CD14-positive monocyte (primary cell): Measurements from ENCODE around the gene BET1. TPM values are rescaled to one million over a fixed set of nuclear protein-coding genes. Genes with fewer than 3 reads are reported as not detected.

Experiments used
- DNase-seq, 3 donors: peaks; one replicate each; pipeline ENCODE4 v3.0.0-alpha.2; 2011 to 2022
- H2AFZ ChIP-seq: 2 replicates; pipeline ENCODE4 v1.6.0; 2012; ENCODE audit warnings: mild to moderate bottlenecking, low read depth, low read length, inconsistent platforms; ENCODE audit not compliant: insufficient read depth, poor library complexity, severe bottlenecking
- H3K27ac ChIP-seq, 2 donors: 1 replicate in 1 of 2; 2 replicates in 1 of 2; pipeline ENCODE4 v1.5.1; 2012 to 2013; ENCODE audit warnings: low read length in 2 of 2, control low read depth in 1 of 2, inconsistent platforms in 1 of 2, low read depth in 1 of 2, mild to moderate bottlenecking in 1 of 2
- H3K27me3 ChIP-seq, 2 donors: one replicate each; pipeline versions ENCODE4 v1.6.0 to v1.6.1; 2011 to 2013; ENCODE audit warnings: low read length in 2 of 2; ENCODE audit not compliant: control insufficient read depth in 2 of 2, insufficient read depth in 2 of 2
- H3K36me3 ChIP-seq, 2 donors: replicated peaks in 1 of 2; 1 replicate in 1 of 2; 2 replicates in 1 of 2; pipeline versions ENCODE4 v1.5.1 to v1.6.1; 2012 to 2013; ENCODE audit warnings: low read length in 2 of 2, control low read depth in 1 of 2, inconsistent platforms in 1 of 2, mild to moderate bottlenecking in 1 of 2; ENCODE audit not compliant: insufficient read depth in 2 of 2, control insufficient read depth in 1 of 2
- H3K4me1 ChIP-seq, 2 donors: 1 replicate in 1 of 2; 2 replicates in 1 of 2; pipeline versions ENCODE4 v1.5.1 to v1.6.1; 2012 to 2013; ENCODE audit warnings: low read length in 2 of 2, control low read depth in 1 of 2, inconsistent platforms in 1 of 2, mild to moderate bottlenecking in 1 of 2, moderate library complexity in 1 of 2; ENCODE audit not compliant: insufficient read depth in 2 of 2, control insufficient read depth in 1 of 2
- H3K4me2 ChIP-seq: replicated peaks from 2 replicates; pipeline ENCODE3; 2012; ENCODE audit warnings: low read length, moderate library complexity, mild to moderate bottlenecking; ENCODE audit not compliant: poor library complexity, severe bottlenecking; ENCODE audit errors: extremely low read depth
- H3K4me3 ChIP-seq, 3 experiments: fragments of 200-600 bp in 1 of 3; sonication (generic) in 1 of 3; replicated peaks in 1 of 3; 1 replicate in 2 of 3; 2 replicates in 1 of 3; pipeline ENCODE4 v1.5.1; 2011 to 2013; ENCODE audit warnings: low read length in 3 of 3, mild to moderate bottlenecking in 3 of 3, control low read depth in 2 of 3, low read depth in 2 of 3, inconsistent platforms in 1 of 3, moderate library complexity in 1 of 3
- H3K79me2 ChIP-seq: 2 replicates; pipeline ENCODE4 v1.6.0; 2012; ENCODE audit warnings: mild to moderate bottlenecking, control low read depth, inconsistent platforms, low read length, moderate library complexity; ENCODE audit not compliant: insufficient read depth
- H3K9ac ChIP-seq: 2 replicates; pipeline ENCODE4 v1.6.0; 2017; ENCODE audit warnings: low read length, mild to moderate bottlenecking; ENCODE audit not compliant: insufficient read depth, poor library complexity, severe bottlenecking
- H3K9me3 ChIP-seq, 2 donors: replicated peaks in 1 of 2; 1 replicate in 1 of 2; 2 replicates in 1 of 2; pipeline versions ENCODE4 v1.5.1 to v1.6.1; 2012 to 2013; ENCODE audit warnings: low read length in 2 of 2, control low read depth in 1 of 2; ENCODE audit not compliant: control insufficient read depth in 1 of 2, insufficient read depth in 1 of 2
- H4K20me1 ChIP-seq: 2 replicates; pipeline ENCODE4 v1.6.0; 2012; ENCODE audit warnings: mild to moderate bottlenecking, low read length, control low read depth, moderate library complexity; ENCODE audit not compliant: insufficient read depth
- H3K27ac Mint-ChIP-seq, 7 donors: one replicate each; pipeline ENCODE4 v1.8.0; 2020; ENCODE audit warnings: mild to moderate bottlenecking in 7 of 7, mixed read lengths in 7 of 7, moderate library complexity in 6 of 7, inconsistent platforms in 2 of 7
- H3K27me3 Mint-ChIP-seq, 3 donors: one replicate each; pipeline ENCODE4 v1.8.0; 2021 to 2022; ENCODE audit warnings: low read depth in 3 of 3, mild to moderate bottlenecking in 3 of 3, mixed read lengths in 3 of 3, moderate library complexity in 3 of 3, inconsistent platforms in 1 of 3
- H3K36me3 Mint-ChIP-seq, 2 donors: one replicate each; pipeline ENCODE4 v1.8.0; 2020; ENCODE audit warnings: mixed read lengths in 2 of 2, inconsistent platforms in 1 of 2, mild to moderate bottlenecking in 1 of 2
- H3K4me1 Mint-ChIP-seq: one replicate; pipeline ENCODE4 v1.8.0; 2020; ENCODE audit warnings: mild to moderate bottlenecking, mixed read lengths
- H3K4me3 Mint-ChIP-seq, 2 donors: one replicate each; pipeline ENCODE4 v1.8.0; 2020; ENCODE audit warnings: mild to moderate bottlenecking in 2 of 2, mixed read lengths in 2 of 2, moderate library complexity in 1 of 2
- H3K9me3 Mint-ChIP-seq, 7 donors: one replicate each; pipeline ENCODE4 v1.8.0; 2020 to 2022; ENCODE audit warnings: mixed read lengths in 7 of 7, mild to moderate bottlenecking in 6 of 7, moderate library complexity in 6 of 7, inconsistent platforms in 2 of 7
- CTCF ChIP-seq: fragments of 200-600 bp; IDR thresholded peaks from one replicate; pipeline ENCODE4 v1.8.0; 2022; ENCODE audit warnings: antibody characterized with exemption, mild to moderate bottlenecking
- WGBS: methylation state at CpG from one replicate; pipeline ENCODE4 v1.1.5; 2013; ENCODE audit warnings: missing lambda C conversion rate; ENCODE audit not compliant: insufficient coverage; 5-methylcytosine and 5-hydroxymethylcytosine counted together
- intact Hi-C, 2 donors: fragments of 100-400 bp; cut with micrococcal nuclease; formaldehyde crosslinking; loops; one replicate each; pipeline versions ENCODE4 v1.15.0 to v1.15.1; 2023
- polyA plus RNA-seq, 3 donors: library from polyadenylated mRNA; depleted of rRNA in 1 of 3; unstranded in 2 of 3; stranded (reverse) in 1 of 3; fragments of 300-500 nt in 2 of 3; fragments of >200 nt in 1 of 3; fragmentation: Illumina TruSeq in 2 of 3; gene quantifications; 1 replicate in 2 of 3; 2 replicates in 1 of 3; pipeline ENCODE4 v1.2.3, GENCODE V29; 2012 to 2021

BET1 gene
- polyA plus RNA-seq, 3 donors, result 5.4 to 14.1 (median 8.2) TPM

- Mint-ChIP-seq H3K4me3 (no peak overlapping the region), H3K27me3 (no peaks in the 10 kb centered on the region), H3K9me3 (no peaks in the 10 kb centered on the region), H3K4me1 (no peaks in the 10 kb centered on the region), H3K36me3 (no peaks in the 10 kb centered on the region), H3K27ac (no peak overlapping the region)
- Histone ChIP-seq H3K4me1 (no peaks in the 10 kb centered on the region), H3K4me3 (no peak overlapping the region), H3K9me3 (no peaks in the 10 kb centered on the region), H3K9ac (no peak overlapping the region), H3K79me2 (no peaks in the 10 kb centered on the region), H3K4me2 (no peak overlapping the region), H3K27ac (no peak overlapping the region), H2AFZ (no peak overlapping the region), H4K20me1 (no peaks in the 10 kb centered on the region), H3K27me3 (no peaks in the 10 kb centered on the region), H3K36me3 (no peaks in the 10 kb centered on the region)
- no peak for DNase-seq
- intact Hi-C loops, result no loop called here
- TF ChIP-seq CTCF, result no peak
- WGBS, result 100% methylated on average over 2 of the region's 2 CpGs
Measured at GRCh38 chr7:93955304-93955703, 48.9 kb downstream of the BET1 start.

GRCh38 chr7:93949423-93949822 is 54.7 kb downstream of the BET1 start:
- no peaks in the 10 kb centered on the region for H3K27me3 ChIP-seq
- H3K9ac ChIP-seq, result no peak overlapping the region
- no peak overlapping the region for H3K27ac Mint-ChIP-seq
- H3K4me3 ChIP-seq, result no peak overlapping the region
- H4K20me1 ChIP-seq, result no peaks in the 10 kb centered on the region
- WGBS, result no CpG with 5 or more reads among the region's 1 CpG
- intact Hi-C loops, result no loop called here
- no peaks in the 10 kb centered on the region for H3K36me3 ChIP-seq
- no peak for TF ChIP-seq CTCF
- H3K9me3 ChIP-seq, result no peaks in the 10 kb centered on the region
- H3K4me1 Mint-ChIP-seq, result no peaks in the 10 kb centered on the region
- H3K9me3 Mint-ChIP-seq, result peaks cover 0 to 2% (median 0%) of the 10 kb centered on the region in 7 donors
- no peaks in the 10 kb centered on the region for H3K4me1 ChIP-seq
- no peak overlapping the region for H2AFZ ChIP-seq
- no peak overlapping the region for H3K4me3 Mint-ChIP-seq
- no peak for DNase-seq
- no peaks in the 10 kb centered on the region for H3K79me2 ChIP-seq
- H3K27me3 Mint-ChIP-seq, result no peaks in the 10 kb centered on the region
- no peak overlapping the region for H3K4me2 ChIP-seq
- H3K36me3 Mint-ChIP-seq, result no peaks in the 10 kb centered on the region
- no peak overlapping the region for H3K27ac ChIP-seq
